COLO829 (cell line): ENCODE data around the gene STK11.

ENCODE experiments used
- DNase-seq: peaks from one replicate; pipeline ENCODE4 v3.0.0; 2012; ENCODE audit warnings: low spot score

The STK11 gene

DNA sequence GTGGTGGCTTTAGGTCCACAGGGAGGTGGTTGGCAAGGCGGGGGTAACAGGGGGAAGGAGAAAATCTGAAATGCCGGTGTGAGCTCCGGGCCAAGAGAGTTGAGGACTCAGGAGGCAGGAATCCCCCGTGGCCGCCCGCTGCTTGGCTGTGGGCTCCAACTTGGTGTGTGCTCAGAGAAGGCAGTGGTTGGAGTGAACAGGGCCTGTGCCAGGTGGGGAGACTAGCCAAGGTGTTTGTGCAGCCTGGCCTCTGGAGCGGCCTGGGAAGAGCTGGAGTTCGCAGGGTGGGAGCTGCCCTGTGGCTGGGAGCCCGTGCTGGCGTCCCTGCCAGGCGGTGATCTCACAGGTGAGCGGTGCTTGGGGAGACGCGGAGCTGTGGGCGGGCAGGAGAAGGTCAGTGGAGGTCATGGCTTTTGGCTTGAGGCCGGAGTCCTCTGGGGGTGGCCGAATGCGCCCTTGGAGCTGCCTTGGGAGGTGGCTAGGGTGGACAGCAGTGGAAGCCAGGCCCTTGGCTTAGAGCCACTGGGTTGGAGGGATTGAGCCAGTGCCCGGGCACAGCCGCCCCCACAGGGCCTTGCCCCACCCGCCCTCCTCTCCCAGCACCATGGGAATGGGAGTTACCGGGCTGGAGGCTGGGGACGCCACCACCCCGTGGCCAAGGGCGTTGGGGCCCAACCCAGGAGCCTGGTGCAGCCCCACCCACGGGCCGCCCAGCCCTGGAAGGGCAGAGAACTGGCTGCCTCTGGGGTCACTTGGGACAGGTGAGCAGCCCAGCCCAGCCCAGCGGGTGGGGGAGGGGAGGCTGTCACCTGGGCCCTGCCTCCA lies 56.4 kb downstream of the STK11 start:
- no peak for DNase-seq

DNA sequence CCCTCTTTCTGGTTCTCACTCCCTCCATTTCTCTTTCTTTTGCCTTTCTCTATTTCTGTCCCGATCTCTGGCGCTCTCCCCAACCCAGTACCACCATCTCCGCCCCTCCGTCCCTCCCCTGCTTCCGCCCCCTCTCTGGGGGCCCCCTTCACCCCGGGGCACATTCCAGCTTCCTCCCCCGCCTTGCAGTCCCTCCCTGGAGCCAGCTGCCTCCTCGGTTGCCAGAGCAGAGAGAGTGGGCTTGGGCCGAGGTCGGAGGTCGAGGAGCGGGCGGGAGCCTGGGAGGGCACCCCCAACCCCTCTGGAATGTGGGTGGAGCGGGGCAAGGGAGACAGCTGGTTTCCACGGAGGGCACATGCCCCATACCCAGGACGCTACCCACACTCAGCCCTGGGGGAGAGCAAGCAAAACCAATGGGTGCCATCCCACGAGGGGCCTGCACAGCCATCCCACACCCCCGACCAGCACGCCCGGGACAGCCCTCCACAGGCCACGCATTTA lies 57.1 kb downstream of the STK11 start:
- no peak for DNase-seq

DNA sequence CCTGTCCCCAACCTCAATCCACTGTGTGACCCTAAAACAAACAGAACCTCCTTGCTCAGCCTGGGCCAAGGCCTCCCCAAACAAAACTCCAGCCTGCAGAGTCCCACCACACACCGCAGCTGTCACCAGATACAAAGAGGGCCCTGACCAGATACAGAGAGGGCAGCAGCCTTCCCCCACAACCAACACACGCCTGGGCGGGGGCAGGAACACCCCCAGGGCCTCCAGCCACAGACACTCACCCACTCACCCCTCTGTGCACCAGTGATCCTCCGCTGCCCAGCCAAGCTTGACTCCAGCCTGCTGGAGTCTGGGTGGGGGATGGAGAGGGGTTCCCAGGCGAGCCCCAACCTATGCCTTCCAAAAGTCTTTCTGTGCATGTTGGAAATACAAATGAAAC lies 57.6 kb downstream of the STK11 start:
- DNase-seq: no peak

DNA sequence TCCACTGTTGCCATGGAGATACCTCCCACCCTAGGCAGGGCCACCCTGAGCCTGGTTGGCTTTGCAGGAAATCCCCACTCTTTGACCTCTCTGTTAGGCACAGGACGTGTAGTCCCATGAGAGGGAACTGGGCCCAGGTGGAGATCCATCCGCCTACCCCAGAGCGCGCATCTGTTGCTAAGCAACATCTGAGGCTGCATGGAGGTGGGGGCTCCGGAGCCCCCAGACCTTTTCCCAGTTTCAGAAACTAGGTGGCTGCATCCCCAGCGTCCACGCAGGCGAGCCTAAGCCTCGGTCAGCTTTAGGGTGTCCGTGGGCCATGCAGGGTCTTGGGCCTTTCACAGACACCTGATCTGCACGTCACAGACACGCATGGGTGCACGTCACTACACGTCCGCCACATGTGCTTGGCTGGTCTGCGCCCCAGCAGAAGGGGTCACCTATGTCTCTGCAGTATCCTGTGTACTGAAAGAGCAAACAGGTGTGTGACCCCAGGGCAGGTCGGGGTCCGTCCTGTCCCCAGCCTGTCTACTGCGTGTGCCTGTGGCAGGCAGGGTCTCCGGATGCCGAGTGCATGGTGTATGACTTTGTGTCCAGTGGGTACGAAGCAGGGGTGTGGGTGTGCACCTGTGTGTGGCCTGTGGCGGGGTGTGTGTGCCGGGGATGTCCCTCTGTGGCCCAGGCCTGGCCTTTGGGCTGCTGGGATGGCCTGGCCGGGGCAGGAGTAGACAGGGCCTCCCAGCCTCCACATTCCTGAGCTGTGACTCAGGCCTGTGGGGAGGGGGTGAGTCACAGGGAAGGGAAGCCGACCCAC lies 59.4 kb downstream of the STK11 start:
- no peak for DNase-seq

DNA sequence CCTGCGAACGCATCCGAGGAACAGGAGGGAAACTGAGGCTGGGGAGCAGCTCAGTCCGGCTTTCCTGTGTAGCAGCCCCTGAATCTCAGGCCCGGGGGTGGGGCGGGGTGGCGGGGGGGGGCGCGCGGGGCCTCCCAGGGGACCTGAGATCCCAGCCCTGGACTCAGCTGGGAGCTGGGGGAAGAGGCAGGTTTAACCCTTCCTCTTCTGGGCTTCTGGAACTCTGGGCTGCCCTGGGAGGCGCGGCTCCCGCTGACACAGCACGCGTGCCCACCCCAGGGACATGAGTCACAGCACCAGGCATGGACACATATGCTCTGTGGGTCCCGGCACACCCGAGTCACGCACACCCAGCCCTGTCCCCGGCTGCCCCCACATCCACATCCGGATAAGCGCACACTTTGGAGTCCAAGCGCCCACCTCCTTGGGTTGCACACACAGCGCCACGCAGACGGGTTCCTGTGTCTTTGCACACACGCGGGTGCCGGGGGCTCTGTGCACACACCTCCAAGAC lies 60.1 kb downstream of the STK11 start:
- no peak for DNase-seq

DNA sequence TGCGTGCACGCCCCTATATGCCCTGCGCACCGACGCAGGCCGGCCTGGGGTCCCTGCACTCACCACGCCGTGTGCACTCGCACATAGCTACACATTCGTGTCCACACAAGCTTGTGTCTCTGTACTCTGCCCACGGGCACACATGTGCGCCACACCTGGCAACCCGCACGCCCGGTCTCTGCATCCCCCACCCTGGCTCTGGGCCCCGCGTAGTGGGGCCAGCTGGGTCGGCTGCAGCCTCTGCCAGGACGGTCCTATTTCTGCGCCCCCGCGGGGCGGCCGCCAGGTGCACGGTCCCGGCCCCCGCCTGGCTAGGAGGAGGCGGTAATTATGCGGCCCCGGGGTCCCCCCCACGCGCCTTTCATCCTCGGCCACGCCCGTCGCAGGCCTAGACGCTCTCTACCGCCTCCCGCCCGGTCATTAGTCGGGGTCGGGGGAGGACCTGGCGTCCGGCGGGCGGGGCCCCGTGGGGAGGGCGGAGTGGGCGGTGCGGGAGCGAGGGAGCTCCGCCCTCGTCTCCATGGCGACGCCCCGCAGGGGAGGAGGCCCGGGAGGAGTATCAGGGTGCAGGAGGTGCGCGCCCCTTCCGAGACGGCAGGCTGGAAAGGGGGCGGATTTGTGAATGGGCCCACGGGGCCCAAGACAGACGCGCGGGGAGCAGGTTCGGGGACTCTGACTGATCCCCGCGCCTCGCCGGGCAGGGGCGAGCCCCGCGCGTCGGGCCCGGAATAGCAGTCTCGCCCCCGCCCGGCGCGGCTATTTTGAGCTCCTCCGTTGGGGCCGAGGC lies 60.7 kb downstream of the STK11 start:
- DNase-seq: peak; percentile 84

DNA sequence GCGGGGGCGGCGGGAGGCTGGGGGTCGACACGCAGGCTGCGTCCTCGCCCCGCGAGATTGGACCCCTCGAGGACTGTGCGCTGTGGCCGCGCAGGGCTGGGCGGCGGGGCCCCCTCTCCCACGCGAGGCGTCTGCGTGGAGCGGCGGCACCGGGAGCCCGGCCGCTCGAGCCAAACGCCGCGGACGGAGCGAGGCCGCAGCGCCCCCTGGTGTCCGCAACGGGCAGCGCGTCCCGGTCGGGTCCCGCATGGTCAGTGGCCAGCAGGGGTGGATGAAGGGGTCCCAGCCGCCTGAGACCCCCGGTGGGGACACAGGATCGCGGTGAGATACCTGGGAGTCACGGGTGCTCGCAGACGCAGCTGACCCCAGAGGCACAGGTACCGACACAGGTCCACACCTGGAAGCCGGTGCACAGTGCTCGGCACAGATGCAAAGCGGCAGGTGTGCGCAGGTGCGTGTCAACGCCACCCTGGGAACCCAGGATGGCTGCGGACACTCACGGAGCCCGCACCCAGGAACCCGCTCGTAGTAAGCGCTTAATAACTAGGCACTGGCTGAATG lies 61.4 kb downstream of the STK11 start:
- DNase-seq: no peak

DNA sequence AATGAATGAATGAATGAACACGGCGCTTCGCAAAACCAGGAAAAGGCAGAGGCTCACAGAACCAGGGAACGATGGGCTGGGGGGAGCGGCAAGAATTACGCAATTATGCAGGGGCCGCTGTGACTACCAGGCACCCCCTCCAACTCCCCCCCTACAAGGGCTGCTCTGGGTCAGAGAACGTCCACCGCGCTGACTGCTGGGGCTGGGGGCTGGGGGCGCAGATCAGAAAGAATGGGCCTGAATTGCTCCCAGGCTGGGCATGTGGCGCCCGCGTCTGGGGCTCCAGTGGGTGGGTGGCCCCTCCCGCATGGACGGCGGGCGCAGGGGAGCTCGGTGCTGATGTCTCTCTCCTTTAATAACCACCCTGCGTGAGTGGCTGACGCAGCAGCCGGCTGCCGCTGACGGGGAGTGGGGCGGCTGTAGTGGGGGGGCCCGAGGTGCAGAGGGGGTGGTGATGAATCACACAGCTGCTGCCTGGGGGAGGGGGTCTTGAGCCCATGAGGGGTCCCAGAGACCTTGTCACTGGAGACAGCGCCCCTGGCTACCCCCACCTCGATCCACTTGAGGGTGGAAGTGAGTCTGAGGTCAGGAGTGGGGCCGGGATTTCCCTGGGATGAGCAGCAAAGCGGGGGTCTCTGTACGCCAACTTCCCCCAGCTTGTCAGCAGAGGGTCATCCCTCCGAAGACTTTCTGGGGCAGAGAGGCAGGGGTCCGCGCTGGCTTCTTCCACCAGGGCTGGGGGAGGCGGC lies 62.1 kb downstream of the STK11 start:
- DNase-seq: no peak

DNA sequence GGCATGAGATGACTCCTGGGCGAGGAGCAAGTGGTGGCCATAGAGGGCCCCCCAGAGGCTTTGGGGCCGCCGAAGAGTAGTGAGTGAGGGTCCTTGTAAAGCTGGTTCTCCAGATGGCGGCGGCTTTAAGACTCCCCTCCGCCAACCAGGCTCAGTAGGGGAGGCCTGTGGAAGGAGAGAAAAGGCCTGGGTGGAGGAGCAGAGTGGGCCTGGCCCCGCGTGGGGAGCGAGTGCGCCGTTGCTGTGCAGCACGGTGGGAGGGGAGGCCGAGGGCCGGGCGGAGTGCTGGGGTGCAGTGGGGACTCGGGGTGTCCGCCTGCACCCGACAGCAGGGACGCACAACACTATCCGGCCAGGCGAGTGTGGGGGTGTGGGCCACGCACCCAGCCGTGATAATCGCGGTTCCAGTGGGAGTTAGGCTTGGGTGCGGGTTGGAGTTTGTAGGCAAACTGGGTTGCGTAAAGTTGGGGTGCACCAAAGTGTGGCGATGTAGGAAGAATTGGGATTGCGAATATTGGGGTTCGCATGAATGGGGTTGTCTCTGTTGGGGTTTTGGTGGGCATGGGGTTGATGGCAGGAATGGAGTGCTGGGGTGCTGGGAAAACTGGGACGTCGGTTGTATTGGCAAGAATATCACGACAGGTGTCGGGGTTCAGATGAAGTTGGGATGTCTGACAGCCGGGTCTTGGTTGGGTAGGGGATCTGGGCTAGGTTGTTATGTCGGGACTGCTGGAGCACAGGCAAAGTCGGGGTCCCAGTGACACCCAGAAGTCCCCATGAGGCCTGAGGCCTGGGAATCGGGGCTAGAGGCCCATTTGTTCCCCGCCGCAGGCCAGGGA lies 62.9 kb downstream of the STK11 start:
- DNase-seq: no peak

DNA sequence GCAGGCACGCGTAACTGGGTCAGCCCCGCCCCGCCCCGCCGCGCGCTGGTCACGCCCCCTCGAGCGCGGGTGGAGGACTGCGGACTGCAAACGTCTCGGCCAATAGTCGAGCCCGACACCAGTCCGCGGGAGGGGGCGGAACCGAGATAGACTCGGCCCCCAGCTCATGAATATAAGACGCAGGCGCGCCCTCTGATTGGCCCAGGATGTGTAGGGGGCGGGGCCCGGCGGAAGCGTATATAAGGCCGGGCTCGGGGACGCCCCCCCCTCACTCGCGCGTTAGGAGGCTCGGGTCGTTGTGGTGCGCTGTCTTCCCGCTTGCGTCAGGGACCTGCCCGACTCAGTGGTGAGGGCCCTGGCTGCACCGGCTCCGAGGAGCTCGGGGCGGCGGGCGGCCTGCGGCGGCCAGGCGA lies 63.5 kb downstream of the STK11 start, which contains the start of gene CIRBP:
Gene CIRBP, plus strand, starts transcription at position 268 of the 413 bp plus-strand sequence. CDS start 1,602 bp downstream, outside the sequence.
- DNase-seq: peak; percentile 99

DNA sequence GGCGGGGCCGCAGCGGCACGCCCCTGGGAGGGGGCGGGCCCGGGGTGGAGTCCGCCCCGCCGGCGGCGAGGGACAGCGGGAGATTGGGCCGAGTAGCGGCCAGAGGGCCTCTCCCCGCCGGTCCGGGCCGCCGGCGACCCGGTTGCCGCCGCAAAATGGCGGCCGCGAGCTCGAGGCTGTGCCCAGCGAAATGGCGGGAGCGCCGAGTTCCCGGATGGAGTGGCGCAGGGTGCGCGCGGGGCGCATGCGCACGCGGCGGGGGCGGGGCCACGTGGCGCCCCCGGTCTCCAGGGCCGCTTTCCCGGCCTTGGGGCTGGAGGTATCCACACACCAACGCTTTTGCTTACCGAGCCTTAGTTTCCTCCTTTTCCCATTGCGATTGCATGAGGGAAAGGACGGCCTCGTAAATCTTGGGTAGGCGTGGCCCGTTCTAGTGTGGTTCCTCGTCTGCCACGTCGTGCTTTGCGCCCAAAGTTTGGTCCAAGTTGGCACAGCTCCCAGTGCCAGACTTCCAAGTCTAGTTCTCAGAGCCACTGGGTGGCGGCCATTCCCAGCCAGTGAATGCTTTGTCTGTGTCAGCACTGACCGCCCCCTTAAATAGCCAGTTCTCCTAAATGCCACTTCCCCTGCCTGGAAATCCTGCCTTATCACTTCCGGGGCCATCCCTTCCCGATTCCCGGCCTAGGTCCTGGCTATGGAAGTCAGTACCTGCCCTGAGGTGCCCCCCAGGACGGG lies 64.1 kb downstream of the STK11 start:
- peak; percentile 86 for DNase-seq

DNA sequence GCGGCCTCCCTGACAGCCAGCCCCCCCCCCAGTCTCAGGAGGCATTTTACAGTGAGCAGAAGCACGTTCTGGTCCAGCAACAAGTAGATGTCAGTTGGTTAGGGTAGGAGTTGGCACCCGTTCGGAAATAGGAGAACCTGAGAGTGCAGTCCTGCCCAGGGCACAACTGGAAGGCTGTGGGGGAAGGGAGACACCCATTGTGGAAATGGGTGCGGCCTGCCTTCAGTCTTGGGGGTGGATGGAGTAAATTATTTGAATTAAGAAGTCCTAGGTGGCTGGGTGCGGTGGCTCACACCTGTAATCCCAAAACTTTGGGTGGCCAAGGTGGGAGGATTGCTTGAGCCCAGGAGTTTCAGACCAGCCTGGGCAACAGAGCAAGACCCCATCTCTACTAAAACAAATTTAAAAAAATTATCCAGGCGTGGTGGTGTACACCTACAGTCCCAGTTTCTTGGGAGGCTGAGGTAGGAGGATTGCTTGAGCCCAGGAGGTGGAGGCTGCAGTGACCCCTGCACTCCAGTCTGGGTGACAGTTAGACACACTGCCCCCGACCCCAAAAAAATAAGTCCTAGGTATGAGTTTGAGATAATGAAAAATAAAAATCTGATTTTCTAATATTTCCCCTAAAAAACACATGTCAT lies 64.8 kb downstream of the STK11 start:
- DNase-seq: no peak

DNA sequence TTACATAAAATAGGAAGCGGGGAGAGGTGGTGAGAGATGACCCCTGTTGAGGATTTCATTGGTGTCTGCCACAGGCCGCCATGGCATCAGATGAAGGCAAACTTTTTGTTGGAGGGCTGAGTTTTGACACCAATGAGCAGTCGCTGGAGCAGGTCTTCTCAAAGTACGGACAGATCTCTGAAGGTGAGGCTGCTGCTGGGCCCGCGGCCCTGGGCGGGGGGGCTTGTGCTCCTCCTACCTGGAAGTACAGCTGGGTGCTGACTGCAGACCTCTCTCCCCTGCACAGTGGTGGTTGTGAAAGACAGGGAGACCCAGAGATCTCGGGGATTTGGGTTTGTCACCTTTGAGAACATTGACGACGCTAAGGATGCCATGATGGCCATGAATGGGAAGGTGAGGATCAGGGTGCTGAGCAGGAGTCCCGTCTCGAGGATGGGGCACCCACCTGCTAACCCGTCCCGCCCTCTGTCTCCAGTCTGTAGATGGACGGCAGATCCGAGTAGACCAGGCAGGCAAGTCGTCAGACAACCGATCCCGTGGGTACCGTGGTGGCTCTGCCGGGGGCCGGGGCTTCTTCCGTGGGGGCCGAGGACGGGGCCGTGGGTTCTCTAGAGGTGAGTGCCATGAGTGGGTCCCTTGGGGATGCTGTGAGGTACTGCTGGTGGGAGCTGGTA lies 65.4 kb downstream of the STK11 start:
- DNase-seq: no peak

DNA sequence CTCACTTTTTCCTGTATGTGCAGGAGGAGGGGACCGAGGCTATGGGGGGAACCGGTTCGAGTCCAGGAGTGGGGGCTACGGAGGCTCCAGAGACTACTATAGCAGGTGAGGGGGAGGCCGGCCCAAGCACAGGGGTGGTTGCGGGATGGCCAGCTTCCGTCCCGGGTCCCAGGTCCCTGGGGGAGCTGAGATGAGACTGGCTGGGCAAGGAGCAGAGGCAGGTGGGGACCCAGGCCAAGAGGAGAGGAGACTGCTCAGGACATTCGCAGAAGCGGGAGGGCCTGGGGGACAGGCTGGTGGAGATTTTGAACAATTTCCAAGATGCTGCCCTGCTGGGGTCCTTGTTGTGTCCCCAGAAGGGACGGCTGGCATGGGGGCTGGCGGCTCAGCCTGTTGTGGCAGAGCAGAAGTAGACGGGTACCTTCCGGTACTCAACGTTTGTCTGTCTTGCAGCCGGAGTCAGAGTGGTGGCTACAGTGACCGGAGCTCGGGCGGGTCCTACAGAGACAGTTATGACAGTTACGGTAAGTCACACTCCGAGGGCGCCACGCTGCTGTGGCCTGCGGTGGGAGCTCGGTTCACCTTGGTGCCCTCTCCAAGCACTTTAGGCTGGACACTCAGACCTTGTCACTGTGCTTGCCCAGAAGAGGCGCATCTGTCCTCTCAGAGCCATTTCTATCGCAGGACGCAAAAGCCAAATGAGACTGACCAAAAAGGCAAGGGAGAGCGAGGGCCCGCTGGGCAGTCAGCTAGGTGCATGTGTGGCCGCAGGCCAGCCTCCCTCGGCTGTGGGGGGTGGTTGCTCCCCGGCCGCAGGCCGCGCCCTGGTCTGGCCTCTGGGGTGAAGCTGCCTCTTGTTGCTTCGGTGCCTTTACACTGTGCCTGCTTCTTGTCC lies 66.2 kb downstream of the STK11 start:
- no peak for DNase-seq

DNA sequence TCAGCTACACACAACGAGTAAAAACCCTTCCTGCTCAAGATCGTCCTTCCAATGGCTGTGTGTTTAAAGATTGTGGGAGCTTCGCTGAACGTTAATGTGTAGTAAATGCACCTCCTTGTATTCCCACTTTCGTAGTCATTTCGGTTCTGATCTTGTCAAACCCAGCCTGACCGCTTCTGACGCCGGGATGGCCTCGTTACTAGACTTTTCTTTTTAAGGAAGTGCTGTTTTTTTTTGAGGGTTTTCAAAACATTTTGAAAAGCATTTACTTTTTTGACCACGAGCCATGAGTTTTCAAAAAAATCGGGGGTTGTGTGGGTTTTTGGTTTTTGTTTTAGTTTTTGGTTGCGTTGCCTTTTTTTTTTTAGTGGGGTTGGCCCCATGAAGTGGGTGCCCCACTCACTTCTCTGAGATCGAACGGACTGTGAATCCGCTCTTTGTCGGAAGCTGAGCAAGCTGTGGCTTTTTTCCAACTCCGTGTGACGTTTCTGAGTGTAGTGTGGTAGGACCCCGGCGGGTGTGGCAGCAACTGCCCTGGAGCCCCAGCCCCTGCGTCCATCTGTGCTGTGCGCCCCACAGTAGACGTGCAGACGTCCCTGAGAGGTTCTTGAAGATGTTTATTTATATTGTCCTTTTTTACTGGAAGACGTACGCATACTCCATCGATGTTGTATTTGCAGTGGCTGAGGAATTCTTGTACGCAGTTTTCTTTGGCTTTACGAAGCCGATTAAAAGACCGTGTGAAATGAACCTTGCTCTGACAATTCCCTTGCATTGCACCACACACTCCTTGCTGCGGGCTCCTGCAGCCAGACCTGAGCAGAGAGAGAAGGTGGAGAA lies 67.1 kb downstream of the STK11 start:
- no peak for DNase-seq
